GM23338 (cell line): ENCODE results near the gene SCAMP1. TPM values are rescaled to one million over a fixed set of nuclear protein-coding genes. Genes with fewer than 3 reads are reported as not detected.

Experiments
- ATAC-seq: fragments of 200-7000 bp; cut with Tn5 transposase; 3 replicates; pipeline ENCODE4 v1.9.1; 2020
- DNase-seq: peaks from one replicate; pipeline ENCODE4 v3.0.0-alpha.2; 2015; ENCODE audit warnings: low spot score
- H2AFZ ChIP-seq: fragments of 200-600 bp; sonication (generic); 2 replicates; pipeline ENCODE4 v1.8.0; 2016; ENCODE audit warnings: antibody characterized with exemption, mild to moderate bottlenecking, moderate library complexity
- H3F3A ChIP-seq: fragments of 200-600 bp; sonication (generic); replicated peaks from 2 replicates; pipeline ENCODE4 v1.8.0; 2017; ENCODE audit warnings: antibody characterized with exemption, mixed run types, low read depth
- H3K27ac ChIP-seq: fragments of 200-600 bp; sonication (generic); 2 replicates; pipeline ENCODE4 v1.6.1; 2016; ENCODE audit warnings: low read depth
- H3K27me3 ChIP-seq: fragments of 200-600 bp; sonication (generic); 2 replicates; pipeline ENCODE4 v1.8.0; 2016; ENCODE audit warnings: mild to moderate bottlenecking, mixed run types, moderate library complexity; ENCODE audit not compliant: insufficient read depth
- H3K36me3 ChIP-seq: fragments of 200-600 bp; sonication (generic); 2 replicates; pipeline ENCODE4 v1.8.0; 2016; ENCODE audit warnings: mild to moderate bottlenecking; ENCODE audit not compliant: insufficient read depth
- H3K4me1 ChIP-seq: fragments of 200-600 bp; sonication (generic); 2 replicates; pipeline ENCODE4 v1.8.0; 2016; ENCODE audit warnings: mild to moderate bottlenecking, moderate library complexity; ENCODE audit not compliant: insufficient read depth
- H3K4me2 ChIP-seq: fragments of 200-600 bp; sonication (generic); 2 replicates; pipeline ENCODE4 v1.7.1; 2017; ENCODE audit warnings: mixed run types
- H3K4me3 ChIP-seq: fragments of 200-600 bp; sonication (generic); 2 replicates; pipeline ENCODE4 v1.6.1; 2016; ENCODE audit warnings: mixed run types
- H3K79me2 ChIP-seq: fragments of 200-600 bp; sonication (generic); replicated peaks from 2 replicates; pipeline ENCODE4 v1.8.0; 2017; ENCODE audit warnings: mild to moderate bottlenecking; ENCODE audit not compliant: insufficient read depth
- H3K9me2 ChIP-seq: fragments of 200-600 bp; sonication (generic); 2 replicates; pipeline ENCODE4 v1.8.0; 2017; ENCODE audit not compliant: insufficient read depth
- H4K20me1 ChIP-seq: fragments of 200-600 bp; sonication (generic); replicated peaks from 2 replicates; pipeline ENCODE4 v1.8.0; 2017; ENCODE audit warnings: mild to moderate bottlenecking; ENCODE audit not compliant: insufficient read depth
- H3K27ac Mint-ChIP-seq: 2 replicates; pipeline ENCODE4 v1.8.0; 2020; ENCODE audit warnings: inconsistent platforms, mild to moderate bottlenecking, moderate library complexity, mixed read lengths
- H3K27me3 Mint-ChIP-seq: 3 replicates; pipeline ENCODE4 v1.8.0; 2022; ENCODE audit warnings: low read depth, mild to moderate bottlenecking, moderate library complexity, mixed read lengths, inconsistent platforms; ENCODE audit not compliant: insufficient read depth, poor library complexity
- H3K36me3 Mint-ChIP-seq: 3 replicates; pipeline ENCODE4 v1.8.0; 2021; ENCODE audit warnings: low read depth, mild to moderate bottlenecking, inconsistent platforms, moderate library complexity, mixed read lengths
- H3K4me1 Mint-ChIP-seq: 3 replicates; pipeline ENCODE4 v1.8.0; 2020; ENCODE audit warnings: mild to moderate bottlenecking, inconsistent platforms, mixed read lengths
- H3K4me3 Mint-ChIP-seq: 3 replicates; pipeline ENCODE4 v1.8.0; 2021; ENCODE audit warnings: moderate library complexity, mild to moderate bottlenecking, inconsistent platforms, mixed read lengths
- H3K9me3 Mint-ChIP-seq: 3 replicates; pipeline ENCODE4 v1.8.0; 2020; ENCODE audit warnings: moderate library complexity, mild to moderate bottlenecking, inconsistent platforms, mixed read lengths
- CREB1 ChIP-seq: fragments of 250-450 bp; sonication (Bioruptor Pico); IDR thresholded peaks from 2 replicates; pipeline ENCODE4 v1.5.0; 2020; ENCODE audit warnings: low read depth, mild to moderate bottlenecking, moderate library complexity
- ETS1 ChIP-seq: IDR thresholded peaks from 2 replicates; pipeline ENCODE4 v1.6.1; 2016; ENCODE audit warnings: antibody characterized with exemption
- EZH2 ChIP-seq: fragments of 200-600 bp; sonication (generic); IDR thresholded peaks from one replicate; pipeline ENCODE4 v1.8.0; 2017; ENCODE audit warnings: antibody characterized with exemption, mild to moderate bottlenecking, low read depth; ENCODE audit not compliant: unreplicated experiment
- EZH2phosphoT487 ChIP-seq: fragments of 200-600 bp; sonication (generic); IDR thresholded peaks from one replicate; pipeline ENCODE4 v1.8.1; 2018; ENCODE audit warnings: antibody characterized with exemption; ENCODE audit not compliant: unreplicated experiment
- JUNB ChIP-seq: IDR thresholded peaks from one replicate; pipeline ENCODE4 v1.6.1; 2016; ENCODE audit warnings: antibody characterized with exemption; ENCODE audit not compliant: unreplicated experiment
- NANOG ChIP-seq: IDR thresholded peaks from 2 replicates; pipeline ENCODE4 v1.6.1; 2016; ENCODE audit warnings: antibody characterized with exemption, borderline replicate concordance
- POLR2AphosphoS5 ChIP-seq: IDR thresholded peaks from 2 replicates; pipeline ENCODE4 v1.6.1; 2016; ENCODE audit warnings: antibody characterized with exemption, low read depth
- STAT1 ChIP-seq: IDR thresholded peaks from one replicate; pipeline ENCODE4 v1.6.1; 2016; ENCODE audit warnings: antibody characterized with exemption; ENCODE audit not compliant: unreplicated experiment
- ZNF114 ChIP-seq: fragments of 250-450 bp; sonication (Bioruptor Pico); IDR thresholded peaks from 2 replicates; pipeline ENCODE4 v1.5.0; 2020; ENCODE audit warnings: mild to moderate bottlenecking, moderate library complexity
- ZNF331 ChIP-seq: fragments of 250-450 bp; sonication (Bioruptor Pico); IDR thresholded peaks from 2 replicates; pipeline ENCODE4 v1.5.0; 2020; ENCODE audit warnings: low read depth, mild to moderate bottlenecking, moderate library complexity
- ZNF462 ChIP-seq: fragments of 250-450 bp; sonication (Bioruptor Pico); IDR thresholded peaks from 2 replicates; pipeline ENCODE4 v1.5.0; 2020; ENCODE audit warnings: mild to moderate bottlenecking, moderate library complexity
- polyA plus RNA-seq: library from polyadenylated mRNA; unstranded; fragments of >200 nt; fragmentation: Nextera tagmentation; extraction: Ambion mirVana; gene quantifications from 2 replicates; pipeline ENCODE4 v1.2.1, GENCODE V29; 2016
- total RNA-seq: library from RNA; depleted of rRNA; stranded (reverse); fragments of >200 nt; shearing (Covaris generic); gene quantifications from 2 replicates; pipeline ENCODE4 v1.2.3, GENCODE V29; 2014
- TF ChIP-seq, protein P1 (sequence below): IDR thresholded peaks from one replicate; pipeline ENCODE4 v1.6.1; 2018; ENCODE audit warnings: antibody characterized with exemption; ENCODE audit not compliant: unreplicated experiment

SCAMP1 gene
- total and polyA plus RNA-seq, 2 experiments from 2014 or later, result 26.8 to 53.9 TPM

DNA sequence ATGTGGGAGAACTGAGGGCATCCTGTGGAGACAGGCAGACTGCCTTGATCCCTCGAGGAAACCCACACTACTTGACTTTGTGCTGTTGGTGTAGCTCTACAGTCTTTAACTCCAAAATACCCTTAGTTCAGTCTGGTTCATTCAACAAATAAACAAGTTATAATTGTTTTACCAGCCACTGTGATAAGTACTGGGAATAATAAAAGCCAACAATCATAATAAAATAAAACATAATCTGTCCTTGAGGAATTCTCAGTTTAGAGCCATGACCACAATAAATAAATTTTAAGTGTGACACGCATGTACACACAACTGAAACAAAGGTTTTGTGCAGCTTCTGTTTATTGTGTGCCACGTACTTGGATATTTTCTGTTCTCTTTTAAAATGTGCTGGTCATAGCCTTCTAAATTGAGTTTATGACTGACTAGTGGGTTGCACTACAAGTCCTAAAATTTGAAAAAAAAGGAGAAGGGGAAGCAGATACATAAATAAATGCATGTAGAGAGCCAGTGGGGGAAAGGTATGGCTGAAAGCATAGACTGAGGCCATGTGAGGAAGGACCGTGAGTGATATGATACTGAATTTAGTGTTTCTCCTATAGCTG, 6.2 kb upstream of the SCAMP1 start (continued):
- TF ChIP-seq ZNF331 (CRISPR knock-in tag) (no peak), ETS1 (no peak), STAT1 (no peak), JUNB (no peak), POLR2AphosphoS5 (no peak), CREB1 (CRISPR knock-in tag) (no peak), EZH2 (no peak)

DNA sequence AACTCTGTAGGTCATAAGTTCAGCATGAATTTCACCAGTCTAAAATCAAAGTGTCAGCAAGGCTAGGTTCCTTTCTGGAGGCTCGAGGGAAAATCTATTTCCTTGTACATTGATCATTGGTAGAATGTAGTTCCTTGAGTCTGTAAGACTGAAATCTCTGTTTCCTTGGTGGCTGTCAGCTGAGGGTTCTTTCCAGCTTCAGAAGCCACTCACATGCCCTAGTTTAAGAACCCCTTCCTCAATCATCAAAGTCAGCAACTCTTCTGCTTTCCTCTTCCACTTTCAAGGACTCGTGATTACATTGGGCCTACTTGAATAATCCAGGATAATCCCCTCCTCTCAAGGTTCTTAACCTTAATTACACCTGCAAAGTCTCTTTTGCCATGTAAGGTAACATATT, 4.9 kb upstream of the SCAMP1 start:
- peaks cover 7% of the 10 kb centered on the region for H3K27me3 Mint-ChIP-seq
- Histone ChIP-seq H3K9me2 (no peaks in the 10 kb centered on the region), H3K4me2 (no peak overlapping the region), H3K4me1 (peaks cover 10% of the 10 kb centered on the region), H3K27ac (no peak overlapping the region), H2AFZ (no peak overlapping the region), H3K79me2 (no peaks in the 10 kb centered on the region), H4K20me1 (no peaks in the 10 kb centered on the region), H3K27me3 (no peaks in the 10 kb centered on the region), H3K4me3 (no peak overlapping the region), H3F3A (peaks cover 4% of the 10 kb centered on the region; the same call in 1 of the 2 replicates), H3K36me3 (no peaks in the 10 kb centered on the region)
- peaks cover 22% of the 10 kb centered on the region for H3K4me1 Mint-ChIP-seq
- H3K36me3 Mint-ChIP-seq, result peaks cover 3% of the 10 kb centered on the region; the same call in 1 of the 3 replicates
- ATAC-seq, result no peak
- H3K27ac Mint-ChIP-seq, result no peak overlapping the region
- H3K4me3 Mint-ChIP-seq, result no peak overlapping the region
- DNase-seq, result no peak
- H3K9me3 Mint-ChIP-seq, result no peaks in the 10 kb centered on the region
- TF ChIP-seq NANOG (no peak), ZNF462 (CRISPR knock-in tag) (no peak), EZH2phosphoT487 (no peak), STAT1 (no peak), JUNB (no peak), ZNF331 (CRISPR knock-in tag) (no peak), CREB1 (CRISPR knock-in tag) (no peak), EZH2 (no peak), ZNF114 (CRISPR knock-in tag) (no peak)
- TF ChIP-seq, protein P1, sequence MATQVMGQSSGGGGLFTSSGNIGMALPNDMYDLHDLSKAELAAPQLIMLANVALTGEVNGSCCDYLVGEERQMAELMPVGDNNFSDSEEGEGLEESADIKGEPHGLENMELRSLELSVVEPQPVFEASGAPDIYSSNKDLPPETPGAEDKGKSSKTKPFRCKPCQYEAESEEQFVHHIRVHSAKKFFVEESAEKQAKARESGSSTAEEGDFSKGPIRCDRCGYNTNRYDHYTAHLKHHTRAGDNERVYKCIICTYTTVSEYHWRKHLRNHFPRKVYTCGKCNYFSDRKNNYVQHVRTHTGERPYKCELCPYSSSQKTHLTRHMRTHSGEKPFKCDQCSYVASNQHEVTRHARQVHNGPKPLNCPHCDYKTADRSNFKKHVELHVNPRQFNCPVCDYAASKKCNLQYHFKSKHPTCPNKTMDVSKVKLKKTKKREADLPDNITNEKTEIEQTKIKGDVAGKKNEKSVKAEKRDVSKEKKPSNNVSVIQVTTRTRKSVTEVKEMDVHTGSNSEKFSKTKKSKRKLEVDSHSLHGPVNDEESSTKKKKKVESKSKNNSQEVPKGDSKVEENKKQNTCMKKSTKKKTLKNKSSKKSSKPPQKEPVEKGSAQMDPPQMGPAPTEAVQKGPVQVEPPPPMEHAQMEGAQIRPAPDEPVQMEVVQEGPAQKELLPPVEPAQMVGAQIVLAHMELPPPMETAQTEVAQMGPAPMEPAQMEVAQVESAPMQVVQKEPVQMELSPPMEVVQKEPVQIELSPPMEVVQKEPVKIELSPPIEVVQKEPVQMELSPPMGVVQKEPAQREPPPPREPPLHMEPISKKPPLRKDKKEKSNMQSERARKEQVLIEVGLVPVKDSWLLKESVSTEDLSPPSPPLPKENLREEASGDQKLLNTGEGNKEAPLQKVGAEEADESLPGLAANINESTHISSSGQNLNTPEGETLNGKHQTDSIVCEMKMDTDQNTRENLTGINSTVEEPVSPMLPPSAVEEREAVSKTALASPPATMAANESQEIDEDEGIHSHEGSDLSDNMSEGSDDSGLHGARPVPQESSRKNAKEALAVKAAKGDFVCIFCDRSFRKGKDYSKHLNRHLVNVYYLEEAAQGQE, result no peak
